ENCODE results near the gene AKAP10.
A peak's percentile ranks its signal among the peaks of the same experiment; 100 is the strongest.
"Not testable (repeated sequence)": the region's sequence is repeated elsewhere in the genome, so short reads cannot be mapped to it uniquely, and the experiment has no call there.

AKAP10 gene

GRCh38 chr17:19867329-19868078 lies 110.1 kb downstream of the AKAP10 start, which contains the start of gene ULK2:
TSS of gene ULK2 (minus strand) at chr17:19867936. CDS start at chr17:19867417, 519 bp downstream.
- DNase-seq (ENCODE audit: low read depth), result peak; percentile 30

DNA sequence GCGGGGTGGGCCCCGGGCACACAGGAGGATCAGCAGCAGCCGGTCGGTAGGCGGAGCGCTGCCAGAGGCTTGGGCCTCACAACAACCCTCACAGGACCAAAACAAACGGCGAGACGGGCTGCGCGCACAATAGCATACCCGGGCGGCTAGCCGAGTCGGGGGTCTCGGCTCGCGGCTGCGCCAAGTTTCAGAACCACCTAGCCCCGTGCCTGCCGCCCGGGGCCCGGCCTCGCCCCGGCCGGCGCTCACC lies 110.6 kb downstream of the AKAP10 start:
- DNase-seq (ENCODE audit: low read depth), result peak; percentile 32

- no peak for DNase-seq (ENCODE audit: low read depth)
Observed at GRCh38 chr17:19865021-19865420, 112.6 kb downstream of the AKAP10 start.

DNA sequence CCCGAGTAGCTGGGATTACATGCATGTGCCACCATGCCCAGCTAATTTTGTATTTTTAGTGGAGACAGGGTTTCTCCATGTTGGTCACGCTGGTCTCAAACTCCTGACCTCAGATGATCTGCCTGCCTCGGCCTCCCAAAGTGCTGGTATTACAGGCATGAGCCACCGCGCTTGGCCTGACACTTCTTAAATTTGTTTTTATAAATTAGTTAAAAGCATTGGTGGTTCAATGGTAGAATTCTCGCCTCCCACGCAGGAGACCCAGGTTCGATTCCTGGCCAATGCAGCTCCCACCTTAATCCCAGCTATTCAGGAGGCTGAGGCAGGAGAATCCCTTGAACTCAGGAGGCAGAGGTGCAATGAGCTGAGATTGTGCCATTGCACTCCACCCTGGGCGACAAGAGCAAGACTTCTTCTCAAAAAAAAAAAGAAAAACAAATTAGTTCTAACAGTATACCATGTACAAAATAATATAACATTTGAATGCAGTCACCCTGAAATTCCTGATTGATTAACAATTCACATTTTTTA lies 116.9 kb downstream of the AKAP10 start:
- DNase-seq (ENCODE audit: low read depth), result not testable (repeated sequence)

GRCh38 chr17:19857640-19858039 lies 120.0 kb downstream of the AKAP10 start:
- no peak for DNase-seq (ENCODE audit: low read depth)

Measured in activated T-cell treated with anti-CD3 and anti-CD28 coated beads for 24 hours (primary cell).